HG03039 (cell line): ENCODE measurements around the gene LIG4.

Experiments used
- ATAC-seq: cut with Tn5 transposase; IDR thresholded peaks from one replicate; pipeline ENCODE4 v1.9.1; 2021; ENCODE audit warnings: mild to moderate bottlenecking, moderate library complexity; ENCODE audit not compliant: unreplicated experiment

The LIG4 gene

GRCh38 chr13:108195146-108195545 lies 20.2 kb downstream of the LIG4 start:
- ATAC-seq, result no peak

GRCh38 chr13:108194435-108194936 lies 20.9 kb downstream of the LIG4 start:
- no peak for ATAC-seq

- no peak for ATAC-seq
Observed at GRCh38 chr13:108193806-108194205, 21.5 kb downstream of the LIG4 start.

- no peak for ATAC-seq
Observed at GRCh38 chr13:108190897-108191296, 24.4 kb downstream of the LIG4 start.

GRCh38 chr13:108188260-108188659 lies 27.1 kb downstream of the LIG4 start:
- ATAC-seq, result no peak

GRCh38 chr13:108185223-108185622 lies 30.1 kb downstream of the LIG4 start:
- no peak for ATAC-seq

- ATAC-seq, result no peak
Observed at GRCh38 chr13:108182652-108183051, 32.7 kb downstream of the LIG4 start.

GRCh38 chr13:108178078-108178477 lies 37.3 kb downstream of the LIG4 start:
- no peak for ATAC-seq

GRCh38 chr13:108176685-108177274 lies 38.6 kb downstream of the LIG4 start:
- ATAC-seq, result no peak

GRCh38 chr13:108168929-108169328 lies 46.4 kb downstream of the LIG4 start:
- ATAC-seq, result no peak

GRCh38 chr13:108166078-108166477 lies 49.3 kb downstream of the LIG4 start:
- ATAC-seq, result no peak

- no peak for ATAC-seq
Observed at GRCh38 chr13:108158746-108159145, 56.6 kb downstream of the LIG4 start.
